HCT116 (cell line): Measurements from ENCODE around the gene PLCH2.

Experiments used
- CEBPB ChIP-seq: IDR thresholded peaks from 2 replicates; pipeline ENCODE4 v1.6.1; 2012; ENCODE audit warnings: low read depth
- CTCF ChIP-seq, 3 experiments: fragments of 200-600 bp in 1 of 3; sonication (generic) in 1 of 3; IDR thresholded peaks in 2 of 3; conservative IDR thresholded peaks in 1 of 3; 2 replicates each; pipeline ENCODE4 v1.5.1; 2012 to 2017; ENCODE audit warnings: low read depth in 2 of 3, low read length in 2 of 3, antibody characterized with exemption in 1 of 3, borderline replicate concordance in 1 of 3, control low read depth in 1 of 3, mild to moderate bottlenecking in 1 of 3, mixed read lengths in 1 of 3, mixed run types in 1 of 3, moderate library complexity in 1 of 3; ENCODE audit not compliant: insufficient read depth in 1 of 3
- EZH2phosphoT487 ChIP-seq: fragments of 200-600 bp; IDR thresholded peaks from 2 replicates; pipeline ENCODE4 v1.6.1; 2018; ENCODE audit warnings: antibody characterized with exemption, borderline replicate concordance
- POLR2A ChIP-seq: IDR thresholded peaks from 2 replicates; pipeline ENCODE4 v1.7.0; 2011; ENCODE audit warnings: borderline replicate concordance; ENCODE audit not compliant: insufficient read depth, insufficient read length; ENCODE audit errors: extremely low read depth
- POLR2AphosphoS5 ChIP-seq: IDR thresholded peaks from 2 replicates; pipeline ENCODE4 v1.6.1; 2011; ENCODE audit warnings: mild to moderate bottlenecking, low read depth, low read length, moderate library complexity
- RAD21 ChIP-seq: IDR thresholded peaks from 2 replicates; pipeline ENCODE4 v1.6.1; 2012; ENCODE audit warnings: low read depth, mild to moderate bottlenecking
- ZFX ChIP-seq: fragments of 450-650 bp; IDR thresholded peaks from 2 replicates; pipeline ENCODE4 v1.6.1; 2017
- TF ChIP-seq, protein P1 (sequence below): IDR thresholded peaks from 2 replicates; pipeline ENCODE4 v1.6.1; 2012

DNA sequence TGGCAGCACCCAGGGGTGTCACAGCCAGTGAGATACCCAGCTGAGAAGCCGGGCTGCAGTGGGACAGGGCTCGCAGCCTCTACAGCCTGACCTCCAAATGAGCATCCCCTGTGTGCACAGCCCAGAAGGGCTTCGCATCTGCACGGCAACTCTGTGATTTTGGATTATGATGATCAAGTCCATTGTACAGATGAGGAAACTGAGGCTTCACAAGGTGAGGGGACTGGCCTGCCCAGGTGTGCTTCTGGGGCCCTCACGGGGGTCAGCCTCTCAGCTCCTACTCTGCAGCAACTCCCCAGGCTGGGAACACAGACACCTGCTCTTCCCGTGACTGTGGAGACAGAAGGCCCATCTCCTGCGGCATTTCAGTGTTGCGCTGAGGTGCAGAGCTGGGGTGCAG, 62.8 kb downstream of the PLCH2 start:
- TF ChIP-seq EZH2phosphoT487 (no peak), CTCF (IDR thresholded peaks at IDR 0.05 in 2 of 3, conservative IDR thresholded peaks at IDR 0.05 in 1 of 3; ENCODE audit: borderline replicate concordance in 1 of 3, insufficient read depth in 1 of 3, low read depth in 2 of 3, low read length in 2 of 3) (no peak), POLR2A (no peak), POLR2AphosphoS5 (no peak), ZFX (no peak), RAD21 (no peak), CEBPB (no peak)
- TF ChIP-seq, protein P1, sequence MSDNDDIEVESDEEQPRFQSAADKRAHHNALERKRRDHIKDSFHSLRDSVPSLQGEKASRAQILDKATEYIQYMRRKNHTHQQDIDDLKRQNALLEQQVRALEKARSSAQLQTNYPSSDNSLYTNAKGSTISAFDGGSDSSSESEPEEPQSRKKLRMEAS: no peak
